ENCODE data around the gene COQ3.
"Not testable (repeated sequence)": the region's sequence is repeated elsewhere in the genome, so short reads cannot be mapped to it uniquely, and the experiment has no call there.

The COQ3 gene

GRCh38 chr6:99348288-99349170 is 45.5 kb downstream of the COQ3 start:
- FAIRE-seq, result no peak
- TF ChIP-seq POLR2A (IDR thresholded peaks at IDR 0.05; ENCODE audit: low read depth, low read length) (no peak), POLR2AphosphoS5 (IDR thresholded peaks at IDR 0.05; ENCODE audit: low read depth, low read length) (no peak), TAF1 (IDR thresholded peaks at IDR 0.05; ENCODE audit: borderline replicate concordance, low read depth, low read length) (no peak)
- no peak for DNase-seq (ENCODE audit: insufficient read length)

GRCh38 chr6:99347804-99348203 is 46.2 kb downstream of the COQ3 start:
- DNase-seq (ENCODE audit: insufficient read length) (no peak), FAIRE-seq (no peak)
- TF ChIP-seq TAF1 (IDR thresholded peaks at IDR 0.05; ENCODE audit: borderline replicate concordance, low read depth, low read length), result no peak
- no peak for TF ChIP-seq POLR2AphosphoS5 (IDR thresholded peaks at IDR 0.05; ENCODE audit: low read depth, low read length)
- TF ChIP-seq POLR2A (IDR thresholded peaks at IDR 0.05; ENCODE audit: low read depth, low read length), result no peak

- no peak for TF ChIP-seq POLR2AphosphoS5 (IDR thresholded peaks at IDR 0.05; ENCODE audit: low read depth, low read length)
- TF ChIP-seq TAF1 (IDR thresholded peaks at IDR 0.05; ENCODE audit: borderline replicate concordance, low read depth, low read length), result no peak
- TF ChIP-seq POLR2A (IDR thresholded peaks at IDR 0.05; ENCODE audit: low read depth, low read length), result no peak
- DNase-seq (ENCODE audit: insufficient read length) (no peak), FAIRE-seq (peak; percentile 5)
These were observed 47.4 kb downstream of the COQ3 start for GRCh38 chr6:99346595-99346994.

- DNase-seq (ENCODE audit: insufficient read length), result no peak
- FAIRE-seq, result no peak
- TF ChIP-seq POLR2A (IDR thresholded peaks at IDR 0.05; ENCODE audit: low read depth, low read length), result no peak
- TF ChIP-seq POLR2AphosphoS5 (IDR thresholded peaks at IDR 0.05; ENCODE audit: low read depth, low read length), result no peak
- TF ChIP-seq TAF1 (IDR thresholded peaks at IDR 0.05; ENCODE audit: borderline replicate concordance, low read depth, low read length), result no peak
These were observed 48.8 kb downstream of the COQ3 start for GRCh38 chr6:99345164-99345563.

GRCh38 chr6:99344289-99344688 is 49.7 kb downstream of the COQ3 start:
- DNase-seq (ENCODE audit: insufficient read length), result no peak
- TF ChIP-seq POLR2AphosphoS5 (IDR thresholded peaks at IDR 0.05; ENCODE audit: low read depth, low read length) (no peak), TAF1 (IDR thresholded peaks at IDR 0.05; ENCODE audit: borderline replicate concordance, low read depth, low read length) (no peak), POLR2A (IDR thresholded peaks at IDR 0.05; ENCODE audit: low read depth, low read length) (no peak)
- no peak for FAIRE-seq

- DNase-seq (ENCODE audit: insufficient read length) (no peak), FAIRE-seq (no peak)
- TF ChIP-seq POLR2A (IDR thresholded peaks at IDR 0.05; ENCODE audit: low read depth, low read length) (no peak), POLR2AphosphoS5 (IDR thresholded peaks at IDR 0.05; ENCODE audit: low read depth, low read length) (no peak), TAF1 (IDR thresholded peaks at IDR 0.05; ENCODE audit: borderline replicate concordance, low read depth, low read length) (no peak)
These were observed 52.0 kb downstream of the COQ3 start for GRCh38 chr6:99341862-99342455.

- TF ChIP-seq POLR2A (IDR thresholded peaks at IDR 0.05; ENCODE audit: low read depth, low read length) (no peak), POLR2AphosphoS5 (IDR thresholded peaks at IDR 0.05; ENCODE audit: low read depth, low read length) (no peak), TAF1 (IDR thresholded peaks at IDR 0.05; ENCODE audit: borderline replicate concordance, low read depth, low read length) (no peak)
- DNase-seq (ENCODE audit: insufficient read length) (no peak), FAIRE-seq (no peak)
These were observed 55.8 kb downstream of the COQ3 start for GRCh38 chr6:99338188-99338587.

- not testable (repeated sequence) for DNase-seq (ENCODE audit: insufficient read length); FAIRE-seq
These were observed 58.7 kb downstream of the COQ3 start for GRCh38 chr6:99335298-99335697.

- FAIRE-seq (peak; percentile 97), DNase-seq (ENCODE audit: insufficient read length) (no peak)
- no peak for TF ChIP-seq POLR2A (IDR thresholded peaks at IDR 0.05; ENCODE audit: low read depth, low read length)
- no peak for TF ChIP-seq TAF1 (IDR thresholded peaks at IDR 0.05; ENCODE audit: borderline replicate concordance, low read depth, low read length)
- TF ChIP-seq POLR2AphosphoS5 (IDR thresholded peaks at IDR 0.05; ENCODE audit: low read depth, low read length), result no peak
These were observed 59.4 kb downstream of the COQ3 start for GRCh38 chr6:99334526-99335127.

- DNase-seq (ENCODE audit: insufficient read length) (peak; percentile 37), FAIRE-seq (peak; percentile 82)
- TF ChIP-seq TAF1 (IDR thresholded peaks at IDR 0.05; ENCODE audit: borderline replicate concordance, low read depth, low read length), result no peak
- TF ChIP-seq POLR2A (IDR thresholded peaks at IDR 0.05; ENCODE audit: low read depth, low read length), result no peak
- no peak for TF ChIP-seq POLR2AphosphoS5 (IDR thresholded peaks at IDR 0.05; ENCODE audit: low read depth, low read length)
These were observed 60.9 kb downstream of the COQ3 start for GRCh38 chr6:99333068-99333467.

GRCh38 chr6:99331531-99331930 is 62.5 kb downstream of the COQ3 start:
- TF ChIP-seq TAF1 (IDR thresholded peaks at IDR 0.05; ENCODE audit: borderline replicate concordance, low read depth, low read length) (no peak), POLR2A (IDR thresholded peaks at IDR 0.05; ENCODE audit: low read depth, low read length) (no peak), POLR2AphosphoS5 (IDR thresholded peaks at IDR 0.05; ENCODE audit: low read depth, low read length) (no peak)
- no peak for FAIRE-seq
- no peak for DNase-seq (ENCODE audit: insufficient read length)

GRCh38 chr6:99330159-99330558 is 63.8 kb downstream of the COQ3 start:
- FAIRE-seq, result peak; percentile 90
- DNase-seq (ENCODE audit: insufficient read length), result no peak
- TF ChIP-seq POLR2AphosphoS5 (IDR thresholded peaks at IDR 0.05; ENCODE audit: low read depth, low read length) (no peak), TAF1 (IDR thresholded peaks at IDR 0.05; ENCODE audit: borderline replicate concordance, low read depth, low read length) (no peak), POLR2A (IDR thresholded peaks at IDR 0.05; ENCODE audit: low read depth, low read length) (no peak)
